ENCODE data around the gene LARP4B. TPM values are rescaled to one million over a fixed set of nuclear protein-coding genes. Genes with fewer than 3 reads are reported as not detected.

LARP4B gene
- polyA plus RNA-seq, 2 of the 4 experiments (the other 2 are of a cell fraction): 25.5 to 54.2 TPM

- peaks cover 24% of the 10 kb centered on the region for H3K4me1 ChIP-seq
- peak overlapping the region; percentile 62 for H3K4me2 ChIP-seq
- no peak overlapping the region for H3K27ac ChIP-seq
- ChIA-PET CTCF (interaction anchor here (0.8 to 1.3 kb wide), 3 partner anchors 16 to 46 kb away, joined by 3 read pairs; no protein-coding TSS in a partner anchor), POLR2A (interaction anchor here (1.5 kb wide), 1 partner anchor 17 kb away, joined by 3 read pairs; the partner anchor contains the start of gene GTPBP4)
- DNase-seq (ENCODE audit: low read depth in 1 of 2, low spot score in 1 of 2) (no peak), ATAC-seq (no peak), FAIRE-seq (no peak)
- WGBS (ENCODE audit: missing lambda C conversion rate): 86% methylated on average over 4 of the region's 4 CpGs
- H3K9me3 ChIP-seq: no peaks in the 10 kb centered on the region
- no peak overlapping the region for H3K4me3 ChIP-seq
- TF ChIP-seq MYC (IDR thresholded peaks at IDR 0.05; ENCODE audit: borderline replicate concordance, low read length) (no peak), CEBPB (IDR thresholded peaks at IDR 0.05) (0 out of 4 replicates have a peak, but pooled peaks of 1 of the 2 experiments have one; percentile 37)
Observed at GRCh38 chr10:971150-971542, 39.6 kb upstream of the LARP4B start.

- DNase-seq (ENCODE audit: low read depth in 1 of 2, low spot score in 1 of 2): no peak
- ChIA-PET CTCF (interaction anchor here (1.2 to 1.3 kb wide), 2 partner anchors 16 to 46 kb away, joined by 3 read pairs; no protein-coding TSS in a partner anchor), POLR2A (interaction anchor here (1.5 kb wide), 1 partner anchor 17 kb away, joined by 3 read pairs; the partner anchor contains the start of gene GTPBP4)
- Histone ChIP-seq H3K4me3 (no peak overlapping the region), H3K4me1 (peaks cover 24% of the 10 kb centered on the region), H3K9me3 (no peaks in the 10 kb centered on the region), H3K27ac (0 out of 6 replicates have a peak overlapping the region, but pooled peaks of 1 of the 2 experiments have one; percentile 40), H3K4me2 (peak overlapping the region; percentile 62)
- no peak for FAIRE-seq
- peak in 1 of 2 experiments; percentile 49; a peak in 3 of 6 replicates for ATAC-seq
- WGBS (ENCODE audit: missing lambda C conversion rate): 25% methylated on average over 14 of the region's 14 CpGs
- TF ChIP-seq JUN (IDR thresholded peaks at IDR 0.05) (no peak), CHD2 (IDR thresholded peaks at IDR 0.05; ENCODE audit: low read length, partially characterized antibody) (no peak), CEBPB (IDR thresholded peaks at IDR 0.05) (no peak), PBX3 (IDR thresholded peaks at IDR 0.05) (no peak), TFCP2L1 (CRISPR knock-in tag; IDR thresholded peaks at IDR 0.05) (no peak), RARB (CRISPR knock-in tag; IDR thresholded peaks at IDR 0.05) (no peak), E2F6 (IDR thresholded peaks at IDR 0.05; ENCODE audit: borderline replicate concordance, low read depth) (no peak), REST (IDR thresholded peaks at IDR 0.05) (no peak), HOXB13 (CRISPR knock-in tag; IDR thresholded peaks at IDR 0.05; ENCODE audit: low read depth) (no peak)
Observed at GRCh38 chr10:970311-971149, 39.0 kb upstream of the LARP4B start.

GRCh38 chr10:969473-970150 is 38.1 kb upstream of the LARP4B start:
- POLR2A ChIA-PET: no interaction called here
- Histone ChIP-seq H3K27ac (no peak overlapping the region), H3K4me1 (peaks cover 24% of the 10 kb centered on the region), H3K9me3 (no peaks in the 10 kb centered on the region), H3K4me2 (no peak overlapping the region; the same call in 2 of the 3 replicates), H3K4me3 (no peak overlapping the region)
- ATAC-seq: no peak
- CTCF ChIA-PET: no interaction called here
- FAIRE-seq: no peak
- TF ChIP-seq CEBPB (IDR thresholded peaks at IDR 0.05) (peak in 1 of 2 experiments; percentile 51; a peak in 2 of 4 replicates), HES2 (IDR thresholded peaks at IDR 0.05) (no peak)
- DNase-seq (ENCODE audit: low read depth in 1 of 2, low spot score in 1 of 2): no peak
- WGBS (ENCODE audit: missing lambda C conversion rate): 85% methylated on average over 15 of the region's 15 CpGs

Data from A549 (cell line).